ENCODE measurements around the gene PDE9A.

The PDE9A gene

DNA sequence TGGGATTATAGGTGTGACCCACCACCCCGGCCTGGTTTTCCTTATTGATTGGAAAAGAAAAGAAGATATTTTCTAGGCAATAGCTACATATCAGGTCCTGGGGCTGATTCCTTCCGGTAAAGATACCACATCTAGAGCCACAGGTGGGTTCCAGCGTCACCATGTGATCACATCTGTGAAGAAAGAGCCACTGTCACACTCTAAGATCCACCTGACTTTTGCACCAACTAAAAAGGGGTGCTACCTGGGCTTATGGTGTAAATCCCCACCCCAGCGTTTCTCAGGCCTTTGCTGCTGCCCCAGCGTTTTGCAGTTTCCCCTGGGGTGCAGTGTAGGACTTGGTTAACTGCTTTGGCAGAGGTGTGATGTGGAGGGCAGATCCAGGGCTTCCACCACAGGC, 22.3 kb upstream of the PDE9A start:
- TF ChIP-seq, protein P1, sequence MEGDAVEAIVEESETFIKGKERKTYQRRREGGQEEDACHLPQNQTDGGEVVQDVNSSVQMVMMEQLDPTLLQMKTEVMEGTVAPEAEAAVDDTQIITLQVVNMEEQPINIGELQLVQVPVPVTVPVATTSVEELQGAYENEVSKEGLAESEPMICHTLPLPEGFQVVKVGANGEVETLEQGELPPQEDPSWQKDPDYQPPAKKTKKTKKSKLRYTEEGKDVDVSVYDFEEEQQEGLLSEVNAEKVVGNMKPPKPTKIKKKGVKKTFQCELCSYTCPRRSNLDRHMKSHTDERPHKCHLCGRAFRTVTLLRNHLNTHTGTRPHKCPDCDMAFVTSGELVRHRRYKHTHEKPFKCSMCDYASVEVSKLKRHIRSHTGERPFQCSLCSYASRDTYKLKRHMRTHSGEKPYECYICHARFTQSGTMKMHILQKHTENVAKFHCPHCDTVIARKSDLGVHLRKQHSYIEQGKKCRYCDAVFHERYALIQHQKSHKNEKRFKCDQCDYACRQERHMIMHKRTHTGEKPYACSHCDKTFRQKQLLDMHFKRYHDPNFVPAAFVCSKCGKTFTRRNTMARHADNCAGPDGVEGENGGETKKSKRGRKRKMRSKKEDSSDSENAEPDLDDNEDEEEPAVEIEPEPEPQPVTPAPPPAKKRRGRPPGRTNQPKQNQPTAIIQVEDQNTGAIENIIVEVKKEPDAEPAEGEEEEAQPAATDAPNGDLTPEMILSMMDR (IDR thresholded peaks at IDR 0.05; ENCODE audit: low read depth, low read length), result no peak
- H3K4me3 ChIP-seq (ENCODE audit: low read depth, low read length), result no peak overlapping the region

DNA sequence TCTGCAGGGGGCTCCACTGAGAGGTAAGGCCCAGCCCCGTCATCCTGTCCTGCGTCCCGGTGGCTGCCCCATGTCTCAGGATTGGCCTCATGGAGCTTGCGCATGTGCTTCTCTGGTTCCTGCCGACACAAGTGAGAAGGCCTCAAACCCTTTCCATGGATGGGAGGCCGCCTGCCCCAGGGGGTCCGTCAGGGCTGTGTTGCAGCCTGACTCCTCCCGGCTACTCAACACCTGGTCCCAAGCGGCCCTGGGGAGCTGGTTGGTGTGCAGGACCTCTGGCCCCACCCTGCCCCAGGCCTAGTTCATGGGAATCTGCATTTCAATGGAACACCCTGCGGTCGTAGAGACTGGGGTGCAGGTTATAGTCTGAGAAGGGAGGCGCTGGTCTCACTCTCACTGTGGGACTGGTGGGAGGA, 21.1 kb upstream of the PDE9A start:
- TF ChIP-seq, protein P1 (IDR thresholded peaks at IDR 0.05; ENCODE audit: low read depth, low read length), result no peak

DNA sequence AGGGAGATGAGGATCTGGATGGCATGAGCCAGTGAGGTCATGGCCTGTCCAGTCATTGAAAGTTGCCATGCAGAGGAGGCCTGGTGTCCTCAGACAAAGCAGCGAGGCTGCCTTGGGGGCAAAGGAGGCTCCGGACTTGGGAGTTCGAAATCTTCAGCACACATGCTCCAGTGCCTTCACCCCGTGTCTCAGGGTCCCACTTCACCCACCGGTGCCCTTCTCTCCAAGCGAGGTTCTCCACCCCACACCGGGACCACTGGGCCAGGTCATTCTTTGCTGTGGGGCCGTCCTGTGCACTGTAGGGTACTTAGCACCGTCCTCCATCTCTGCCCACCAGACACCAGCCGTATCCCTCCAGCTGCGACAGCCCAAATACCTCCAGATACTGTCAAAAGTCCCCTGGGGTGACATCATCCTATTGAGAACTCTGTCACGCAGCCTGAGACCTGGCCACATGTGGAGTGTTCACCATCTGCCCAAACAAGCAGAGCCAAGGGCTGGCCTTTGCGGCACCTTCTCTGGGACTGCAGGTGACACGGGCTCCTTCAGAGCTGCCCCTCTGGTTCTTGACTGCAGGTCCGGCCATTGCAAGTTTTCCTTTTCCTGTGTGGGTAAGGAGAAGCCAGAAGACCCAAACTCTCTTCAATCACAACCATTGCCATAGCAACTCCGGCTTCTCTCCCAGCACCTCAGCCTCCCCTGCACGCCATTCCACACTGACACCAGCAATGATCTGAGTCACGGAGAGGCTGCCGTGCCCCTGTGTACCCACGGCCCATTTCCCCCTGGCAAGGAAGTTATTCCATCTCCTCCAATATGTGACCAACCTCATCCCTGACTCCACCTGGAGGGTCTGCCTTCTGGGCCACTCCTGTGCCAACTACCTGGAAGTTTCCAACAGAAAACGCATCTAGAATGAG, 20.4 kb upstream of the PDE9A start:
- TF ChIP-seq, protein P1 (IDR thresholded peaks at IDR 0.05; ENCODE audit: low read depth, low read length), result no peak

More for the DNA sequence above, 21.1 kb upstream of the PDE9A start:
- H3K4me3 ChIP-seq (ENCODE audit: low read depth, low read length), result no peak overlapping the region

DNA sequence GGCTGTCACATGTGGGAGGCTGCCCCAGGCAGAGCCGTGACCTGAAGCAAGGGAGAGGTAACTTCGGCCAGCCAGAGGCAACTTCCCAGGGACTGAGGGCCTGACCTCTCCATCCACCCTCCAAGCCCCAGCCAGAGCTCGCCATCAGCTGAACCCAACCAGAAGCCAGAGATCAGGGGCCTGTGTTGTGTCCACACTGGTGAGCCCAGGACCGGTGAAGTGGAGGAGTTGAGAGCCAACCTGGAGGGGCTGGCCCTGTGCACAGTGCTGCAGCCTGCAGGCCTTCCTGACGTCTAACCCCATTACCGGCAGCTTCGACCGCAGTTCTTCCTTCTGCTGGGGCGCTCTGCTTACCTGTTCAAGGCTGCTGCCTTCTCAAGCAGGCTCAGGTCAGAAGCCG, 19.6 kb upstream of the PDE9A start:
- TF ChIP-seq, protein P1 (IDR thresholded peaks at IDR 0.05; ENCODE audit: low read depth, low read length), result no peak

More for the DNA sequence above, 20.4 kb upstream of the PDE9A start:
- no peak overlapping the region for H3K4me3 ChIP-seq (ENCODE audit: low read depth, low read length)

DNA sequence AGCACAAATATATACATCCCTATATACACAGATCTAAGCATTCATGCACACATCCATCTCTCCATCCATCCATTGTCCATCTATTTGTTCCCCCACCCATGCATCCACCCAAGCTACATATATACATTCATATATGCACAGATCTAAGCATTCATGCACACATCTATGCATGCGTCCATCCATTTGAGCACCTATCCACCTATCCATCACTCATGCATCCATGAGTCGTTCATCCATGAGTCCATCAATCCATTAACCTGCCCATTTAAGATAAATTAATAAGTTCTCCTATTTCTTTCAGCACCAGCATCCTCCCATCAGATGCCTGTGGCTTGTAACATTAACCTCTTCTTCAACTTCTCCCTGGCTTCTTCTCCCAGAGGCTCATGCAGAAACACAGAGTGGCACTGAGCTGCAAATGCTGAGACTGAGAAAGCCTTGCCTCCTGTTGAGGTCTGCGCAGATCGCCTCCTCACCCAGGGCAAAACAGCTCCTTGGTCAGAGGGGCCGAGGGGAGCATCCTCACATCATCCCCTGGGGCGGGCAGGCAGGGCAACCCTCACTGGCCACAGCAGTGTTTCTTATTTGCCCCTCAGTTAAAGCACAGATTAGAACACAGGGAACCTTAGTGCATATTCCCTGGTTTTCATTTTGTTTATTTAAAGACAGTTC, 17.4 kb upstream of the PDE9A start:
- H3K4me3 ChIP-seq (ENCODE audit: low read depth, low read length), result no peak overlapping the region
- TF ChIP-seq, protein P1 (IDR thresholded peaks at IDR 0.05; ENCODE audit: low read depth, low read length), result no peak

More for the DNA sequence above, 19.6 kb upstream of the PDE9A start:
- H3K4me3 ChIP-seq (ENCODE audit: low read depth, low read length), result no peak overlapping the region

DNA sequence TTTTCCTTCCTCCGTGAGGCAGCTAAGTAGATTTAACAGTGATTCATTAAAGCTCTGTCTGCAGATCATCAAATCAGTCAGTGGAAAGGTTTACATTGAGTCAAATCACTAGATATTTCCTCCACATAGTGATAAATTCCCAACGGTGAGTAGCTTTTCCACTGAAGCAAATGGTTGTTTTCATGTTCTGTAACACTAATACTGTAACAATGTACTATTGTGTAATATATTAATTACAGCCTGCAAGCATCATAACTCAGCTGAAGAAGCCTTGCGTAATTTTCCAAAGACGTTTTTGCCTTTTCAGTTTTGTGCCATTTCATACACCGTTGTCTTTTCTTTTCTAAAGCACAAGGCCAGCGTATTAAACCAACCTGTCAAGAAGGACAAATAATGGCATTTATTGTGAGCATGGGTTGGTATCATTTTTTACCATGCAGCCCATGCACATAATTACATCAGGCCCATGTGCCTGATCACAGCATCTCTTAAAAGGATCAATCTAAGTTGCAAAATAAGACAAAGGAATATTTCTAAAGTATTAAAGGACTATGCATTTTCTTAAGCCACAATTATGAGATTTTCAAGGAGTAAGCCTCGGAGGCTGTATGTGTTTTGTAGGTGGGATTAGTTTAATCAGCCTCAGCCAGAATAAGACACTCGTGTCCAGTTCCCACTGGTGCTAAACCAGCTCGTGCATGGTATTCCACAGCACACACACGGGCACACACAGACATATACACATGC, 16.7 kb upstream of the PDE9A start:
- TF ChIP-seq, protein P1 (IDR thresholded peaks at IDR 0.05; ENCODE audit: low read depth, low read length), result no peak
- H3K4me3 ChIP-seq (ENCODE audit: low read depth, low read length), result no peak overlapping the region
